IPS DF 4.7 (cell line): ENCODE data around the gene KLK13.

ENCODE experiments used
- DNase-seq: peaks from one replicate; pipeline ENCODE4 v3.0.0-alpha.2; 2013; ENCODE audit warnings: low spot score; ENCODE audit errors: extremely low read depth

KLK13 gene

GRCh38 chr19:51020988-51021651, 43.8 kb downstream of the KLK13 start:
- no peak for DNase-seq

- DNase-seq: no peak
Observed at GRCh38 chr19:51019544-51019925, 45.4 kb downstream of the KLK13 start, which contains the start of gene KLK10. Gene KLK10, minus strand, starts transcription at chr19:51019709. Its CDS starts 579 bp downstream, at chr19:51019130.

GRCh38 chr19:51018745-51019543, 45.9 kb downstream of the KLK13 start:
- DNase-seq: no peak

GRCh38 chr19:51016798-51017683, 47.9 kb downstream of the KLK13 start:
- no peak for DNase-seq

GRCh38 chr19:51015691-51016267, 49.1 kb downstream of the KLK13 start:
- no peak for DNase-seq

- DNase-seq: no peak
Observed at GRCh38 chr19:51014242-51014641, 50.6 kb downstream of the KLK13 start.

GRCh38 chr19:51012661-51013190, 52.2 kb downstream of the KLK13 start:
- DNase-seq: no peak

GRCh38 chr19:51010066-51010795, 54.7 kb downstream of the KLK13 start:
- DNase-seq: no peak

GRCh38 chr19:51009061-51009891, 55.6 kb downstream of the KLK13 start:
- no peak for DNase-seq

- DNase-seq: no peak
Observed at GRCh38 chr19:51007488-51007887, 57.4 kb downstream of the KLK13 start.

GRCh38 chr19:51006406-51006805, 58.5 kb downstream of the KLK13 start:
- DNase-seq: no peak
